HTERT RPE-1 (cell line): ENCODE results near the gene DHCR7.

ENCODE experiments used
- in situ Hi-C: fragments of 300-500 bp; cut with MboI; formaldehyde crosslinking; loops from 4 replicates; pipeline ENCODE4 v1.14.3; 2020; ENCODE audit warnings: low sequenced_read_pairs

Gene DHCR7, protein sequence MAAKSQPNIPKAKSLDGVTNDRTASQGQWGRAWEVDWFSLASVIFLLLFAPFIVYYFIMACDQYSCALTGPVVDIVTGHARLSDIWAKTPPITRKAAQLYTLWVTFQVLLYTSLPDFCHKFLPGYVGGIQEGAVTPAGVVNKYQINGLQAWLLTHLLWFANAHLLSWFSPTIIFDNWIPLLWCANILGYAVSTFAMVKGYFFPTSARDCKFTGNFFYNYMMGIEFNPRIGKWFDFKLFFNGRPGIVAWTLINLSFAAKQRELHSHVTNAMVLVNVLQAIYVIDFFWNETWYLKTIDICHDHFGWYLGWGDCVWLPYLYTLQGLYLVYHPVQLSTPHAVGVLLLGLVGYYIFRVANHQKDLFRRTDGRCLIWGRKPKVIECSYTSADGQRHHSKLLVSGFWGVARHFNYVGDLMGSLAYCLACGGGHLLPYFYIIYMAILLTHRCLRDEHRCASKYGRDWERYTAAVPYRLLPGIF

GRCh38 chr11:71448257-71449171, at the start of gene DHCR7:
Gene DHCR7 (minus strand): TSS chr11:71448393. CDS start chr11:71444952, 3,441 bp downstream.
- in situ Hi-C loops, result no loop called here

- in situ Hi-C loops, result no loop called here
Measured at GRCh38 chr11:71496421-71496820, 48.2 kb upstream of the DHCR7 start.

GRCh38 chr11:71495286-71496230, 47.4 kb upstream of the DHCR7 start:
- in situ Hi-C loops, result no loop called here

DNA sequence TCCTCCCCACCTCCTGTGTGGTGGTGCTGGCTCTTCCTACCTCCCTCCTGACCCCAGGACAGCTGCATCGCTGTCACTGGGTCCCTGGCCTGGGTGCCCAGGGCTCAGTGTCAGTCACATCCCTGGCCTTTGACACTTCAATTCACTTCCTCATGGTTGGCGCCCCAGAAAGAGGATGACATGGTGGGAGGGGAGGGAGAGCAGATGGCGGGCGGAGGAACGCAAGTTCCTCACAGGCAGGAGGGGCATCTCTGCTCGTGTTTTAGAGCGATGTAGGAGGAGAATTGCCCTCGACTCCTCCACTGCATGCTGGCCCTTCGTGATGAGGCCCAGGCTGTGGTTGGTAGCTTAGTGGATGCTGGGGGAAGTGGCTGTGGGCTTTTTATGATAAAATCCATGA, 43.7 kb upstream of the DHCR7 start:
- in situ Hi-C loops, result no loop called here

GRCh38 chr11:71491531-71491930, 43.3 kb upstream of the DHCR7 start:
- in situ Hi-C loops, result no loop called here

- in situ Hi-C loops, result no loop called here
Measured at GRCh38 chr11:71490731-71491390, 42.7 kb upstream of the DHCR7 start.

- in situ Hi-C loops, result no loop called here
Measured at GRCh38 chr11:71490044-71490730, 42.0 kb upstream of the DHCR7 start.

- in situ Hi-C loops, result no loop called here
Measured at GRCh38 chr11:71489311-71490043, 41.3 kb upstream of the DHCR7 start.

DNA sequence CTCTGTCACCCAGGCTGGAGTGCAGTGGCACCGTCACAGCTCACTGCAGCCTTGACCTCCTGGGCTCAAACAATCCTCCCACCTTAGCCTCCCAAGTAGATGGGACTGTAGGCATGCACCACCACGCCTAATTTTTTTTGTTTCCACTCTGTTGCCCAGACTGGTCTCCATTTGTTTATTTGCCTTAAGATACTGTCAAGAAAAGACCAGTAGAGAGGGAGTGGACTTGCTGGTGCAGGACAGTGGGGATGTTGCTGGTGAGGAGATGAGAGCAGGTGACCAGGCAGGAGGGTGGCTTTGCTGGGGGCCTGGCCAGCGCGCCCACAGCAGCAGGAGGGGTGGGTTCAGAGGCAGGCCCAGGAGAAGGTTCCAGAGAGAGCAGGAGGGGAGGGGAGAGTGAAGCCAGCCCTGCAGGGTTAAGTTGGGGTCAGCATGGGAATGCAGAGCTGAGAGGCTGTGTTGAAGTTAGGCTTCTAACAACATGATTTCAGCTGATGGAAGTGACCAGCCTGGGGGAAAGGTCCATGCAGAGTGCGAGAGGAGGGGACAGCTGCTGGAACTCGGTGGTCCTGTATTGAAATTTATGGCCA, 40.6 kb upstream of the DHCR7 start:
- in situ Hi-C loops, result no loop called here

DNA sequence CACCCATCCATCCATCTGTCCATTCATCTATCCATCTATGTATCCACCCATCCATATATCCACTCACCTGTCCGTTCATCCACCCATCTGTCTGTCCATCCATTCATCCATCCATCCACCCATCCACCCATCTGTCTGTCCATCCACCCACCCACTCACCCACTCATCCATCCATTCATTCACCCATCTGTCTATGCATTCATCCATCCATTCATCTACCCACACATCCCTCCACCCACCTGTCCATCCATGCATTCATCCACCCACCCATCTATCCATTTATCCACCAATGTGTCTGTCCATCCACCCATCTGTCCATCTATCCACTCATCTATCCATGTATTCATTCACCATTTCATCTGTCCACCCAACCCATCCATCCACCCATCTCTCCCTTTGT, 38.1 kb upstream of the DHCR7 start:
- in situ Hi-C loops, result no loop called here

DNA sequence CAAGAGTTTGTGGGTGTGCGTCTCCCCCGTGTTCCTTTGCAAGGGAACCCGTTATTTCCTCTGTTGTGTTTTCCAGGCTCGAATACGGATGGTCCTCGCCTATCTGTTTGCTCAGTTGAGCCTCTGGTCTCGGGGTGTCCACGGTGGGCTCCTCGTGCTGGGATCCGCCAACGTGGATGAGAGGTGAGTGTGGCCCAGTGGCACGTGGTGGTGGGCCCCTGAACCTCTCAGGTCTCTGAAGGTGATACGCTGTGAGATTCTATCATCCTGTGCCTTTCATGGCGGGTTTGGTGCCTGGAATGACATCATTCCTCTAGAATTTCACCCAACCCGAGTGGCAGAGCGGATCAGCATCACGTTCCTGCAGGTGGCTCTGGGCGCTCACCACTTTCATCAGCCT, 37.3 kb upstream of the DHCR7 start:
- in situ Hi-C loops, result no loop called here

- in situ Hi-C loops, result no loop called here
Measured at GRCh38 chr11:71485063-71485399, 36.8 kb upstream of the DHCR7 start.

GRCh38 chr11:71484248-71485062, 36.3 kb upstream of the DHCR7 start:
- in situ Hi-C loops, result no loop called here

GRCh38 chr11:71483692-71484091, 35.5 kb upstream of the DHCR7 start:
- in situ Hi-C loops, result no loop called here

GRCh38 chr11:71482746-71483364, 34.7 kb upstream of the DHCR7 start:
- in situ Hi-C loops, result no loop called here

GRCh38 chr11:71482216-71482615, 34.0 kb upstream of the DHCR7 start:
- in situ Hi-C loops, result no loop called here
